Naive thymus-derived CD4-positive, alpha-beta T cell (primary cell): ENCODE data around the gene EPHB1. TPM values are rescaled to one million over a fixed set of nuclear protein-coding genes. Genes with fewer than 3 reads are reported as not detected.

ENCODE experiments used
- ATAC-seq: fragments of 150-1000 bp; cut with Tn5 transposase; 2 replicates; pipeline ENCODE4 v1.10.0; 2021; ENCODE audit warnings: mild to moderate bottlenecking, moderate library complexity
- CTCF ChIA-PET: fragments of 350-600 bp; sonication (Branson Sonifier 250); formaldehyde crosslinking; loops from one replicate; lab custom pipeline; 2021; ENCODE audit warnings: antibody characterized with exemption; lab: Charles Lee
- POLR2A ChIA-PET: fragments of 350-600 bp; sonication (Branson Sonifier 250); formaldehyde crosslinking; loops from one replicate; lab custom pipeline; 2021; ENCODE audit warnings: antibody characterized with exemption, inconsistent platforms; lab: Charles Lee
- DNase-seq, 9 donors: peaks; one replicate each; pipeline versions ENCODE4 v3.0.0 to v3.0.0-alpha.2; 2020 to 2022; ENCODE audit warnings: mixed read lengths in 1 of 9
- H3K27ac ChIP-seq: one replicate; pipeline ENCODE4 v1.7.0; 2013; ENCODE audit warnings: mild to moderate bottlenecking, low read depth, low read length, moderate library complexity
- H3K27me3 ChIP-seq, 2 donors: one replicate each; pipeline ENCODE4 v1.7.0; 2013; ENCODE audit warnings: low read length in 2 of 2, mild to moderate bottlenecking in 2 of 2, moderate library complexity in 2 of 2; ENCODE audit not compliant: control insufficient read depth in 2 of 2, insufficient read depth in 2 of 2
- H3K36me3 ChIP-seq, 3 experiments: 1 replicate in 2 of 3; 2 replicates in 1 of 3; pipeline ENCODE4 v1.7.0; 2013; ENCODE audit warnings: low read length in 3 of 3, mild to moderate bottlenecking in 3 of 3, moderate library complexity in 1 of 3; ENCODE audit not compliant: insufficient read depth in 3 of 3, control insufficient read depth in 2 of 3
- H3K4me1 ChIP-seq, 2 donors: one replicate each; pipeline ENCODE4 v1.7.0; 2013; ENCODE audit warnings: low read length in 2 of 2, mild to moderate bottlenecking in 2 of 2, moderate library complexity in 1 of 2; ENCODE audit not compliant: control insufficient read depth in 2 of 2, insufficient read depth in 2 of 2
- H3K4me3 ChIP-seq: 2 replicates; pipeline ENCODE4 v1.7.0; 2013; ENCODE audit warnings: mild to moderate bottlenecking, low read length
- H3K9me3 ChIP-seq, 3 experiments: 1 replicate in 2 of 3; 2 replicates in 1 of 3; pipeline ENCODE4 v1.7.0; 2013; ENCODE audit warnings: low read length in 3 of 3; ENCODE audit not compliant: control insufficient read depth in 2 of 3
- H3K27ac Mint-ChIP-seq, 9 donors: one replicate each; pipeline ENCODE4 v1.8.0; 2020 to 2022; ENCODE audit warnings: mixed read lengths in 9 of 9, mild to moderate bottlenecking in 8 of 9, moderate library complexity in 5 of 9, inconsistent platforms in 2 of 9
- H3K27me3 Mint-ChIP-seq, 5 donors: one replicate each; pipeline ENCODE4 v1.8.0; 2021 to 2022; ENCODE audit warnings: mixed read lengths in 5 of 5, mild to moderate bottlenecking in 1 of 5
- H3K36me3 Mint-ChIP-seq, 5 donors: one replicate each; pipeline ENCODE4 v1.8.0; 2020 to 2022; ENCODE audit warnings: mixed read lengths in 5 of 5, mild to moderate bottlenecking in 3 of 5, inconsistent platforms in 1 of 5
- H3K4me1 Mint-ChIP-seq, 7 donors: one replicate each; pipeline ENCODE4 v1.8.0; 2020 to 2022; ENCODE audit warnings: mixed read lengths in 7 of 7, mild to moderate bottlenecking in 3 of 7, inconsistent platforms in 1 of 7
- H3K4me3 Mint-ChIP-seq, 10 donors: one replicate each; pipeline ENCODE4 v1.8.0; 2020 to 2022; ENCODE audit warnings: mild to moderate bottlenecking in 10 of 10, mixed read lengths in 10 of 10, moderate library complexity in 6 of 10, inconsistent platforms in 2 of 10
- H3K9me3 Mint-ChIP-seq, 11 donors: one replicate each; pipeline ENCODE4 v1.8.0; 2020 to 2022; ENCODE audit warnings: mixed read lengths in 11 of 11, mild to moderate bottlenecking in 4 of 11, inconsistent platforms in 1 of 11, moderate library complexity in 1 of 11
- intact Hi-C, 2 donors: fragments of 100-400 bp; cut with micrococcal nuclease; formaldehyde crosslinking; loops; one replicate each; pipeline ENCODE4 v1.15.1; 2023
- polyA plus RNA-seq, 2 donors: library from polyadenylated mRNA; unstranded; fragments of 300-500 nt; fragmentation: Illumina TruSeq; gene quantifications; one replicate each; pipeline ENCODE4 v1.2.3, GENCODE V29; 2021
- total RNA-seq, 6 experiments: library from RNA in 5 of 6; stranded (reverse) in 5 of 6; gene quantifications; 1 replicate in 5 of 6; 2 replicates in 1 of 6; pipeline ENCODE4 v1.2.3 and lab custom pipeline; 2021 to 2026

EPHB1 gene
- total and polyA plus RNA-seq, 7 experiments from 2014 or later, result 1.6 to 2.2 (median 1.8) TPM; not detected in 4

DNA sequence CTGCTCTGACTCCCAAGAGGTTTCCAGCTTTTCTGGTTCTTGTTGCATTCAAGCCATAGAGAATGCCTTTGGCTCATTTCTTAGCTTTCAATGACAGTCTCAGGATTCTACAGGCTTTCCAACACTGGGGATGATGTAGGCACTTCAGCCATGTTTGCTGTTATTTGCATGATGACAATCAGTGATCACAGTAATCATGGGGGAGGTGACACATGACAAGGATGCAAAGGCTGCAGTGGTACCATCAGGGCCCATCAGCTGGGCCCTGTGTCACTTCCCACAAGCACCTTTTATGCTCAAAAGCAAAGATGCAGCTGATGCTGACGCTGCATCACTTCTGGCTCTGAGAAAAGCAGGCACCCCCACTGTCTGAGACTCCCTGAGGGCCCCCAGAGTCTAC, 18.6 kb downstream of the EPHB1 start:
- DNase-seq (no peak), ATAC-seq (no peak)
- no peak overlapping the region for H3K4me3 ChIP-seq
- Mint-ChIP-seq H3K27me3 (peaks cover 0 to 15% (median 0%) of the 10 kb centered on the region in 5 donors), H3K9me3 (peaks cover 0 to 2% (median 0%) of the 10 kb centered on the region in 11 donors), H3K27ac (no peak overlapping the region), H3K36me3 (no peaks in the 10 kb centered on the region), H3K4me1 (no peaks in the 10 kb centered on the region), H3K4me3 (no peak overlapping the region)
- CTCF ChIA-PET, result no interaction called here
- no peaks in the 10 kb centered on the region for H3K36me3 ChIP-seq
- H3K27me3 ChIP-seq, result no peaks in the 10 kb centered on the region
- no peaks in the 10 kb centered on the region for H3K9me3 ChIP-seq
- POLR2A ChIA-PET, result no interaction called here
- intact Hi-C loops, result no loop called here
- no peaks in the 10 kb centered on the region for H3K4me1 ChIP-seq
- no peak overlapping the region for H3K27ac ChIP-seq

- no peak for ATAC-seq
- no peak overlapping the region for H3K4me3 ChIP-seq
- no peaks in the 10 kb centered on the region for H3K4me1 ChIP-seq
- no peak for DNase-seq
- ChIA-PET POLR2A (no interaction called here), CTCF (interaction anchor here (0.7 kb wide), 1 partner anchor 415 kb away, joined by 8 read pairs; no protein-coding TSS in a partner anchor)
- no peaks in the 10 kb centered on the region for H3K4me1 Mint-ChIP-seq
- no peaks in the 10 kb centered on the region for H3K36me3 ChIP-seq
- no peaks in the 10 kb centered on the region for H3K9me3 ChIP-seq
- no peak overlapping the region for H3K27ac Mint-ChIP-seq
- peaks cover 0 to 27% (median 6%) of the 10 kb centered on the region in 5 donors for H3K27me3 Mint-ChIP-seq
- H3K4me3 Mint-ChIP-seq, result no peak overlapping the region
- H3K27me3 ChIP-seq, result no peaks in the 10 kb centered on the region
- H3K36me3 Mint-ChIP-seq, result no peaks in the 10 kb centered on the region
- intact Hi-C loops, result no loop called here
- peaks cover 0 to 3% (median 0%) of the 10 kb centered on the region in 11 donors for H3K9me3 Mint-ChIP-seq
- H3K27ac ChIP-seq, result no peak overlapping the region
Observed at GRCh38 chr3:134815519-134815918, 20.5 kb downstream of the EPHB1 start.

- Mint-ChIP-seq H3K9me3 (peaks cover 0 to 3% (median 0%) of the 10 kb centered on the region in 11 donors), H3K4me1 (no peaks in the 10 kb centered on the region), H3K27me3 (peaks cover 0 to 30% (median 11%) of the 10 kb centered on the region in 5 donors), H3K27ac (no peak overlapping the region), H3K4me3 (no peak overlapping the region), H3K36me3 (no peaks in the 10 kb centered on the region)
- ChIA-PET CTCF (no interaction called here), POLR2A (no interaction called here)
- no peak for DNase-seq
- Histone ChIP-seq H3K27me3 (no peaks in the 10 kb centered on the region), H3K27ac (no peak overlapping the region), H3K9me3 (no peaks in the 10 kb centered on the region), H3K4me1 (no peaks in the 10 kb centered on the region), H3K4me3 (no peak overlapping the region), H3K36me3 (no peaks in the 10 kb centered on the region)
- intact Hi-C loops, result no loop called here
- no peak for ATAC-seq
Observed at GRCh38 chr3:134816623-134817022, 21.6 kb downstream of the EPHB1 start.

DNA sequence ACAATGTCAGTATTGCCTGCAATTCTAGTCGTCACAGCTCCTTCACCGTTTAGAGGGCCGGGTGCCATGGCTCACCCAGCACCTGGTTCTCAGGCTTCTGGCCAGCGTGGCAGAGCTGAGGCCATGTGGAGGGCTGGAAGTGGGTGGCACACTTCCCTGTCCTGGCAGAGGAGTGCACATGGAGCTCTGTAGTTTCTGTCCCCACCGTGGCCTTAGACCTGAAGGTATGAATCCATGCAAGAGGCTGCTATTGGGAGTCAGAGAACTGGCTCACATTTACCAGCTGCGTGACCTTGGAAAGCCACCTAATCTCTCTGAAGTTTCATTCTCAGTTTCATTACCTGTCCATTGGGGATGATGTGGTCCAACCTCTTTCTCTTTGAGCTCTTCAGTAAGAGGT, 22.2 kb downstream of the EPHB1 start:
- intact Hi-C loops, result no loop called here
- Mint-ChIP-seq H3K27me3 (peaks cover 0 to 36% (median 13%) of the 10 kb centered on the region in 5 donors), H3K27ac (no peak overlapping the region), H3K9me3 (peaks cover 0 to 3% (median 0%) of the 10 kb centered on the region in 11 donors), H3K4me3 (no peak overlapping the region), H3K36me3 (no peaks in the 10 kb centered on the region), H3K4me1 (no peaks in the 10 kb centered on the region)
- no peak for ATAC-seq
- CTCF ChIA-PET, result interaction anchor here (0.5 to 0.7 kb wide), 2 partner anchors 25 to 110 kb away, joined by 3 read pairs; no protein-coding TSS in a partner anchor
- Histone ChIP-seq H3K27ac (no peak overlapping the region), H3K9me3 (no peaks in the 10 kb centered on the region), H3K36me3 (no peaks in the 10 kb centered on the region), H3K4me3 (no peak overlapping the region), H3K4me1 (no peaks in the 10 kb centered on the region), H3K27me3 (no peaks in the 10 kb centered on the region)
- POLR2A ChIA-PET, result no interaction called here
- DNase-seq, result no peak

DNA sequence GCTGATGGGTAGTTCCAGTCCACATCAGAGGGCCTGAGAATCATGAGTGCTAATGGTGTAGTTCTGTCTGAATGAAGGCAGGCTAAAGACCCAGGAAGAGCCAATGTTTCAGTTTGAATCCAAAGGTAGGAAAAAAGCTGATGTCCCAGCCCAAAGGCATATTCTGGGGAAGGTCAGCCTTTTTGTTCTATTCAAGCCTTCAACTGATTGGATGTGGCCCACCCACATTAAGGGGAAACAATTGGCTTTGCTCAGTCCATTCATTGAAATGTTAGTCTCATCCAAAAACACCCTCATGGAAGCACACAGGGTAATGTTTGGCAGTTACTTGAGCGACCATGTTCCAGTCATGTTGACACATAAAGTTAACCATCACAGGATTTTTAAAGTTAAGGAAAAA, 25.9 kb downstream of the EPHB1 start:
- peaks cover 0 to 37% (median 15%) of the 10 kb centered on the region in 5 donors for H3K27me3 Mint-ChIP-seq
- no peaks in the 10 kb centered on the region for H3K4me1 ChIP-seq
- no peak for DNase-seq
- H3K4me1 Mint-ChIP-seq, result no peaks in the 10 kb centered on the region
- POLR2A ChIA-PET, result no interaction called here
- no peaks in the 10 kb centered on the region for H3K9me3 ChIP-seq
- no peak overlapping the region for H3K27ac Mint-ChIP-seq
- H3K9me3 Mint-ChIP-seq, result peaks cover 0 to 3% (median 0%) of the 10 kb centered on the region in 11 donors
- ATAC-seq, result no peak
- intact Hi-C loops, result no loop called here
- H3K27me3 ChIP-seq, result no peaks in the 10 kb centered on the region
- CTCF ChIA-PET, result no interaction called here
- H3K36me3 Mint-ChIP-seq, result no peaks in the 10 kb centered on the region
- no peak overlapping the region for H3K4me3 Mint-ChIP-seq
- no peaks in the 10 kb centered on the region for H3K36me3 ChIP-seq
- no peak overlapping the region for H3K27ac ChIP-seq
- H3K4me3 ChIP-seq, result no peak overlapping the region

- Histone ChIP-seq H3K4me3 (no peak overlapping the region), H3K27ac (no peak overlapping the region), H3K9me3 (no peaks in the 10 kb centered on the region), H3K27me3 (no peaks in the 10 kb centered on the region), H3K4me1 (no peaks in the 10 kb centered on the region), H3K36me3 (no peaks in the 10 kb centered on the region)
- DNase-seq (no peak), ATAC-seq (no peak)
- H3K4me3 Mint-ChIP-seq, result no peak overlapping the region
- POLR2A ChIA-PET, result no interaction called here
- peaks cover 3 to 37% (median 15%) of the 10 kb centered on the region in 5 donors for H3K27me3 Mint-ChIP-seq
- H3K27ac Mint-ChIP-seq, result no peak overlapping the region
- H3K9me3 Mint-ChIP-seq, result peaks cover 0 to 3% (median 0%) of the 10 kb centered on the region in 11 donors
- intact Hi-C loops, result no loop called here
- CTCF ChIA-PET, result no interaction called here
- no peaks in the 10 kb centered on the region for H3K36me3 Mint-ChIP-seq
- H3K4me1 Mint-ChIP-seq, result no peaks in the 10 kb centered on the region
Observed at GRCh38 chr3:134822090-134822489, 27.0 kb downstream of the EPHB1 start.

- DNase-seq (no peak), ATAC-seq (no peak)
- H3K9me3 Mint-ChIP-seq, result peaks cover 0 to 1% (median 0%) of the 10 kb centered on the region in 11 donors
- Histone ChIP-seq H3K4me3 (no peak overlapping the region), H3K36me3 (no peaks in the 10 kb centered on the region), H3K27ac (no peak overlapping the region), H3K27me3 (no peaks in the 10 kb centered on the region), H3K4me1 (no peaks in the 10 kb centered on the region), H3K9me3 (no peaks in the 10 kb centered on the region)
- no peak overlapping the region for H3K27ac Mint-ChIP-seq
- POLR2A ChIA-PET, result no interaction called here
- H3K4me1 Mint-ChIP-seq, result no peaks in the 10 kb centered on the region
- intact Hi-C loops, result no loop called here
- CTCF ChIA-PET, result no interaction called here
- peaks cover 5 to 32% (median 14%) of the 10 kb centered on the region in 5 donors for H3K27me3 Mint-ChIP-seq
- no peaks in the 10 kb centered on the region for H3K36me3 Mint-ChIP-seq
- H3K4me3 Mint-ChIP-seq, result no peak overlapping the region
Observed at GRCh38 chr3:134823679-134824078, 28.6 kb downstream of the EPHB1 start.
